ENCODE results near the gene FAM216B.

Gene FAM216B

DNA sequence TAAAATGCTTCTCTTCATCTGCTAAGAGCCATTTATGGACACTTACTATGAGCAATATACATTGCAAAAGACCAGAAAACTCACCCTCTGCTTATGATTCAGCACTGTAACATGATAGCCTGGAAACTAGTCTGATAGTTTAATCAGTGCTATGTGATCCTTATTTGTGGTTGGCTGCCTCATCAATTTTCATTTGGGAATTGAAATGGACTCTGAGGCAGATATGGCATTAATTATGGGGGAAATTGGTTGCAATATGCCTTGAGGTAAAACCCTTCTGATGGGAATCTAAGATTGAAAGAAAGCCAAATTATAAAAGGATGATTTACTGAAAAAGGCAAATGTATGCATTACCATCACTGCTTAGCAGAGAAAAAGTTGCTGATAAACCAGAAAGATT, 33.5 kb downstream of the FAM216B start:
- no peak for TF ChIP-seq CTCF (IDR thresholded peaks at IDR 0.05)

DNA sequence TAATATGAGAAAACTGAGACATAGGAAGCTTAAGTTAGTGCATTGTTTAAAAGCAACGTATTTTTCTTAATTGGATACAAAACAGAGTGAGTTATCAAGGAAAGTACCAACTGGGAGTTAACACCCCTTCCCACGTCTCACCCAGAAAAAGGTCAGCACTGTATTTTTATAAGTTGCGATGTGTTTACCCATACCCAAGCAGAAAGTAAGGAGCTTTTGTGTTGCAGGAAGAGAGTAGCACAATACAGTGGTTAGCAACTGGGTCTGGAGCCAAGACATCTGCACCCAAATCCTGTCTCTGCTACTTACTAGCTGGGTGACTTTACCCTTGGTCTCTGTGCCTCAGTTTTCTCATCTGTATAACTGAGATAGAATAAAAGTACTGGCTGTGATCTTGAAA, 34.3 kb downstream of the FAM216B start:
- TF ChIP-seq CTCF (IDR thresholded peaks at IDR 0.05), result no peak

GRCh38 chr13:42816538-42816937, 35.2 kb downstream of the FAM216B start:
- TF ChIP-seq CTCF (IDR thresholded peaks at IDR 0.05), result no peak

DNA sequence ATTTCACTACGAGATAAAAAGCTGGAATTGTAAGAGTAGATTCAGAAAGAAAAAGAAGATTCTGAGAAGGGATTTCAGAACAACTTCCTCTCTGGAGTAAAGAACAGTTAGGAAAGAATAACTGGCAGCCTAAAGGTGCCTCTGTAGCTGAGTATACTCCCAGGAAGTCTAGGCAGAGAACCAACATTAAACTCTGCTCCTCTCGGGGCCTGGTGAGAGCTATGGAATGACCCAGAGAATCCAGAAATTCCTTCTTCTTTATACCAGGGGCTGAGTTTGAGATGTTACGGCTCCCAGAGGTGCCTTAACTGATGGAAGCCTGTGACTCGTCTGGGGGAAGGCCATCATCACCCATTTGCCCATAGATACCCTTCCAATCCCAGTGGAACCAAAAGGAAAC, 39.1 kb downstream of the FAM216B start:
- TF ChIP-seq CTCF (IDR thresholded peaks at IDR 0.05), result no peak

DNA sequence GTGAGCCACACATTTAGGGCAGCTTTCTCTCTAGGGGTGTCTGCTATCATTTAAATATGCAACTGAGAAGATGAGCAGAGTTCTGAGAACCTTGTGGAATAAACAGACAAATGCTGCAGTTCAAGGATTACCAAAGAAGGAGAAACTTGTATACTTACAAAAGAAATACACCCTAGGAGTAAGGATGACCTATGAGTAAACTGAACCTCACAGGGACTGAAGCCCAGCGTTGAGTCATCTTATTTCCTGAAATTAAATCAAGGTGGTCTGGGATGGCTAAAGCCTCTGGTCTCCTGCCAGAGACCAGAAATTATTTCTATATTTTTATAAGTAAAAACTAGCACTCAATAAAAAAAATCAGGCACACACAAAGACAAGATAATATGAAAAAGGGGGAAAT, 40.1 kb downstream of the FAM216B start:
- no peak for TF ChIP-seq CTCF (IDR thresholded peaks at IDR 0.05)

GRCh38 chr13:42832341-42833096, 51.1 kb downstream of the FAM216B start:
- TF ChIP-seq CTCF (IDR thresholded peaks at IDR 0.05), result no peak

DNA sequence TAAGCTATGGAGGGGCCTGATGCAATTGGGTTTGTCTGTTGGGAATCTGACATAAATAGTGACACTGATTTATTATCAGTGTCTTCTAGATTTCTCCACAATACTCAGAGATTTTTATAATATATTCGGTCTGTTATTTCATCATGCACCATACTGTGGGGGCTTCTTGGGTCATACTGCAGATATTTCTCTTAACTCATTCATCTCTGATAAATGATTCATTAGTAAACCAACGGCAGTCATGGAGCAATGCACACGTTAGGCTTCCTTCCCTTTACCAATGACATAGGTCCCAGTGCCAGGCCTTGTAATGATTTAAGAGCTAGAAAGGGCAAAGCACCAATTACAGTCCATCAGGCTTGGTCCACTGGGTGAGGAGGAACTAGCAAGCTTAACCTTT, 53.6 kb downstream of the FAM216B start:
- TF ChIP-seq CTCF (IDR thresholded peaks at IDR 0.05), result no peak

All from LNCAP (cell line).